T-cell (primary cell): Measurements from ENCODE around the gene HAUS8. TPM values are rescaled to one million over a fixed set of nuclear protein-coding genes. Genes with fewer than 3 reads are reported as not detected.

Experiments
- ATAC-seq, 4 experiments: fragments of 200-7000 bp in 3 of 4; fragments of 150-1000 bp in 1 of 4; cut with Tn5 transposase; replicated peaks in 1 of 4; 1 replicate in 3 of 4; 2 replicates in 1 of 4; pipeline ENCODE4 v1.10.0; 2021; ENCODE audit warnings: moderate library complexity in 3 of 4, mild to moderate bottlenecking in 2 of 4, moderate number of reproducible peaks in 1 of 4
- CTCF ChIA-PET, 2 donors: fragments of 300-600 bp; sonication (Branson Sonifier 250); formaldehyde crosslinking; loops; one replicate each; lab custom pipeline; 2022; ENCODE audit warnings: antibody characterized with exemption in 2 of 2; lab: Charles Lee
- POLR2A ChIA-PET, 2 donors: fragments of 300-600 bp; sonication (Branson Sonifier 250); formaldehyde crosslinking; loops; one replicate each; lab custom pipeline; 2022; ENCODE audit warnings: antibody characterized with exemption in 2 of 2; lab: Charles Lee
- DNase-seq, 35 experiments: peaks; one replicate each; pipeline versions ENCODE4 v3.0.0 to v3.0.0-alpha.2; 2013 to 2023
- H3K27ac ChIP-seq: one replicate; pipeline ENCODE4 v1.5.1; 2013; ENCODE audit warnings: low read length
- H3K27me3 ChIP-seq, 2 experiments: replicated peaks in 1 of 2; 1 replicate in 1 of 2; 2 replicates in 1 of 2; pipeline versions ENCODE4 v1.6.1 to v1.7.0; 2013; ENCODE audit warnings: low read length in 1 of 2, mixed read lengths in 1 of 2; ENCODE audit not compliant: control insufficient read depth in 2 of 2, insufficient read depth in 2 of 2; ENCODE audit errors: extremely low read depth in 1 of 2
- H3K36me3 ChIP-seq, 2 donors: 1 replicate in 1 of 2; 2 replicates in 1 of 2; pipeline versions ENCODE4 v1.6.1 to v1.7.0; 2013; ENCODE audit warnings: low read length in 1 of 2; ENCODE audit not compliant: control insufficient read depth in 2 of 2, insufficient read depth in 1 of 2; ENCODE audit errors: extremely low read depth in 1 of 2
- H3K4me1 ChIP-seq, 2 experiments: 1 replicate in 1 of 2; 2 replicates in 1 of 2; pipeline versions ENCODE4 v1.6.1 to v1.7.0; 2013; ENCODE audit warnings: low read length in 2 of 2, mixed read lengths in 1 of 2; ENCODE audit not compliant: insufficient read depth in 2 of 2, control insufficient read depth in 1 of 2; ENCODE audit errors: extremely low read depth in 1 of 2
- H3K4me3 ChIP-seq, 2 donors: 1 replicate in 1 of 2; 2 replicates in 1 of 2; pipeline versions ENCODE4 v1.5.1 to v1.7.0; 2013; ENCODE audit warnings: mild to moderate bottlenecking in 2 of 2, low read length in 1 of 2, moderate library complexity in 1 of 2; ENCODE audit not compliant: control insufficient read depth in 1 of 2; ENCODE audit errors: extremely low read depth in 1 of 2
- H3K9me3 ChIP-seq: 2 replicates; pipeline ENCODE4 v1.7.0; 2013
- H3K27ac Mint-ChIP-seq, 2 donors: one replicate each; pipeline ENCODE4 v1.8.0; 2020 to 2021; ENCODE audit warnings: mild to moderate bottlenecking in 2 of 2, mixed read lengths in 2 of 2
- H3K27me3 Mint-ChIP-seq, 2 donors: one replicate each; pipeline ENCODE4 v1.8.0; 2021 to 2022; ENCODE audit warnings: mixed read lengths in 2 of 2
- H3K36me3 Mint-ChIP-seq: one replicate; pipeline ENCODE4 v1.8.0; 2021; ENCODE audit warnings: mixed read lengths
- H3K4me1 Mint-ChIP-seq, 3 donors: one replicate each; pipeline ENCODE4 v1.8.0; 2020 to 2022; ENCODE audit warnings: mixed read lengths in 3 of 3, mild to moderate bottlenecking in 1 of 3
- H3K4me3 Mint-ChIP-seq, 3 donors: one replicate each; pipeline ENCODE4 v1.8.0; 2020 to 2022; ENCODE audit warnings: mild to moderate bottlenecking in 3 of 3, mixed read lengths in 3 of 3, moderate library complexity in 3 of 3
- H3K9me3 Mint-ChIP-seq, 3 donors: one replicate each; pipeline ENCODE4 v1.8.0; 2020 to 2022; ENCODE audit warnings: mixed read lengths in 3 of 3
- WGBS: methylation state at CpG from one replicate; pipeline ENCODE4 v1.1.5; 2013; ENCODE audit warnings: missing lambda C conversion rate; ENCODE audit not compliant: insufficient coverage; 5-methylcytosine and 5-hydroxymethylcytosine counted together
- total RNA-seq, 35 experiments: library from RNA in 6 of 35; stranded (reverse) in 6 of 35; fragments of 120-200 nt in 1 of 35; gene quantifications; one replicate each; pipeline versions ENCODE4 v1.2.1 to v1.2.4 and lab custom pipeline; 2013 to 2026

Gene HAUS8
- total RNA-seq, 5 donors from 2014 or later (not counting 1 experiment from before 2014, with no cell fraction given) = 16.6 to 20.4 (median 19.3) TPM

DNA sequence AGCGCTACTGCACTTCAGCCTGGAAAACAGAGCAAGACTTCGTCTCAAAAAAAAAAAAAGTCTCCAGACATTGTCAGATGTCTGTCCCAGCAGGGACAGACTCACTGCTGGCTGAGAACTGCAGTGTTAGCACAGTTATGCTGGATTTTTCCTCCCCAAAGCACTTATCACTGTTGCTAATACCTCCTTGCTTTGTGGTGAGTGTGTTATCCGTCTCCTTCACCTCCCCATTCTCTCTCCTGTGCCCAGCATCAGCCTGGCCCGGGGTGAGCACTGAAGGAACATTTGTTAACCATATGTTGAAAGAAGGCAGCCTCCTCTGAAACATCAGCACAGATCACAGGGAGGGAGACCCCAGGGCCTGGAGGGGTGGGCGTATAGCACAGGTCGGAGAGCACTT, 11.6 kb upstream of the HAUS8 start:
- no peak for ATAC-seq
- POLR2A ChIA-PET = no interaction called here
- Histone ChIP-seq H3K27ac (no peak overlapping the region), H3K9me3 (no peaks in the 10 kb centered on the region), H3K4me1 (peaks cover 9 to 55% of the 10 kb centered on the region in 2 experiments), H3K4me3 (no peak overlapping the region), H3K36me3 (peaks cover 9 to 29% of the 10 kb centered on the region in 2 donors), H3K27me3 (no peaks in the 10 kb centered on the region)
- CTCF ChIA-PET = interaction anchor here in 1 of 2 donors (0.6 kb wide), 1 partner anchor 342 kb away, joined by 4 read pairs; no protein-coding TSS in a partner anchor
- WGBS = 100% methylated on average over 1 of the region's 6 CpGs
- Mint-ChIP-seq H3K27me3 (no peaks in the 10 kb centered on the region), H3K36me3 (peaks cover 11% of the 10 kb centered on the region), H3K4me3 (no peak overlapping the region), H3K4me1 (peaks cover 62 to 69% (median 65%) of the 10 kb centered on the region in 3 donors), H3K27ac (no peak overlapping the region), H3K9me3 (no peaks in the 10 kb centered on the region)
- no peak for DNase-seq

DNA sequence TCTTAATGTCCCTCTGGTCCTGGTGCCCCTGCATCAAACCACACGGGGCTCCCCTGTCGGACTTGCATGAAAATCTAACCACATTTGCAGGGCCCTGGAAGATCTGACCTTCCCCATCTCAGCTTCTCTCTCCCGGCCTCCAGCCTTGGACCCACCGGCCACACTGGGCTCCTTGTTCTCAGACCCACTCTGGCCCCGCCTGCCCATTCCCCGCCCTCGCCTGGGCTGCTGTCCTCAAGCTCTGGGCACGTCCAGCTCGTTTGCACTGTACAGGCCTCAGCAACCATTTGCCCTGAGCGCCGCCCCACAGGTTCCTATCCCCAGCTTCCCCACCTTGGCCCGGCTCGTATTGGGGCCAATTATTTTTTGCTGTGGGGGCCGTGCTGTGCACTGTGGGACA, 10.9 kb upstream of the HAUS8 start:
- Mint-ChIP-seq H3K4me1 (peaks cover 66 to 73% (median 66%) of the 10 kb centered on the region in 3 donors), H3K9me3 (no peaks in the 10 kb centered on the region), H3K4me3 (no peak overlapping the region), H3K36me3 (peaks cover 11% of the 10 kb centered on the region), H3K27me3 (no peaks in the 10 kb centered on the region), H3K27ac (no peak overlapping the region)
- ATAC-seq = no peak
- ChIA-PET POLR2A (no interaction called here), CTCF (no interaction called here)
- no peak overlapping the region for H3K4me3 ChIP-seq
- no peak overlapping the region for H3K27ac ChIP-seq
- peaks cover 9 to 29% of the 10 kb centered on the region in 2 donors for H3K36me3 ChIP-seq
- peaks cover 7 to 53% of the 10 kb centered on the region in 2 experiments for H3K4me1 ChIP-seq
- no peaks in the 10 kb centered on the region for H3K9me3 ChIP-seq
- no peak for DNase-seq
- no peaks in the 10 kb centered on the region for H3K27me3 ChIP-seq
- 95% methylated on average over 14 of the region's 14 CpGs for WGBS

DNA sequence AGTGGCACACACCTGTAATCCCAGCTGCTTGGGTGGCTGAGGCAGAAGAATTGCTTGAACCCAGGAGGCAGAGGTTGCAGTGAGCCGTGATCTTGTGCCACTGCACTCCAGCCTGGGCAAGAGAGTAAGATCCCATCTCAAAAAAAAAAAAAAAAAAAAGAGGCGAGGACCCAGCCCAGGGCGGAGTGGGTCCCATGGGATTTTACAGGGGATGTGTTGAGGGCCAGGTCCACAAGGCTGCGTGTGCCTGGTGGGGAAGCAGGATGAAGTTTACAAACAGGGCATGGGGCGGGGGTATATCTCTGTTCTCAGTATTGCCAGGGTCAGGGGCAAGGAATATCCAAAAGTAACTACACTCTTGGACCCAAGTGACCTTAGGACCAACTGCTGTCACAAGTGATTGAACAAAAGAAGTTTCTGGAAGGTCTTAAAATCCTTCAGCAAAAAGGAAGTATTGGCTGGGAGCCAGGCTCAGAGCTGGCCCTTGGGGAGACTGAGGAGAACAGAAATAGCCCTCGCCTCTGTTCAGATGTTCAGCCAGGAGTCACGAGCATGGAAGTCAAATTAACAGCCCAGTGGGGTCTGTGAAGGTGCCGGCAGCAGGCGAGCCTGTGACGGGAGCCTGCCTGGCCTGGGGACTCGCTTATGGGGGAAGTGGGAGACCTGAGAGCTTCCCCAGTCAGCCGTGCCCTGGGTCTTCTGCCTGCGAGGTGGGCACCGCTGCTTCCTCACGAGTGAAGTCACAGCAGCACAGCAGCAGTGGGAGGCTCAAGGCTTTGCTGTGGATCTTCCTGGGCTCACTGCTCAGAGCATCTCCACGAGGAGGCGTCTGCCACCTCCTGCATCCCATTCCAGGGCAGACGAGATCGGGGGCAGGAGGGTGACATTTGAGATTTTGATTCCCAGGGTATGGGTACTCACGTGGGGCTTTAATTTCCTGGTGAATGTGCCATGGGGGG, 6.7 kb upstream of the HAUS8 start:
- Mint-ChIP-seq H3K4me1 (peaks cover 63 to 74% (median 64%) of the 10 kb centered on the region in 3 donors), H3K27ac (peak overlapping the region in 1 of 2 donors; percentile 61), H3K4me3 (no peak overlapping the region), H3K36me3 (peaks cover 9% of the 10 kb centered on the region), H3K27me3 (no peaks in the 10 kb centered on the region), H3K9me3 (no peaks in the 10 kb centered on the region)
- peaks cover 9 to 19% of the 10 kb centered on the region in 2 donors for H3K36me3 ChIP-seq
- no peaks in the 10 kb centered on the region for H3K27me3 ChIP-seq
- DNase-seq (no peak), ATAC-seq (no peak)
- ChIA-PET CTCF (no interaction called here), POLR2A (no interaction called here)
- 87% methylated on average over 17 of the region's 20 CpGs for WGBS
- H3K9me3 ChIP-seq = no peaks in the 10 kb centered on the region
- no peak overlapping the region for H3K4me3 ChIP-seq
- no peak overlapping the region for H3K27ac ChIP-seq
- H3K4me1 ChIP-seq = peaks cover 11 to 67% of the 10 kb centered on the region in 2 experiments

DNA sequence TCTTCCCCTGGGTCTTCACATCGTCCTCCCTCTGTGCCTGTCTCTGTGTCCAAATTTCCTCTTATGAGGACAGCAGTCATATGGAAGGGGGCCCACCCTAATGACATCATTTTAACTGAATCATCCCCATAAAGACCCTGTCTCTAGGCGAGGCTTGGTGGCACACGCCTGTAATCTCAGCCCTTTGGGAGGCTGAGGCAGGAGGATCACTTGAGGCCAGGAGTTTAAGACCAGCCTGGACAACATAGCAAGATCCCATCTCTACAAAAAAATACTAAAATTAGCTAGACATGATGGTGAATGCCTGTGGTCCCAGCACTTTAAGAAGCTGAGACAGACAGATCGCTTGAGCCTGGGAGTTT, 5.2 kb upstream of the HAUS8 start:
- DNase-seq = no peak
- 93% methylated on average over 3 of the region's 4 CpGs for WGBS
- Mint-ChIP-seq H3K27me3 (no peaks in the 10 kb centered on the region), H3K4me1 (peaks cover 65 to 75% (median 73%) of the 10 kb centered on the region in 3 donors), H3K36me3 (peaks cover 4% of the 10 kb centered on the region), H3K9me3 (no peaks in the 10 kb centered on the region), H3K4me3 (peak overlapping the region in 2 of 3 donors; percentile 56 to 70), H3K27ac (peak overlapping the region; percentile 84 to 86)
- ATAC-seq = no peak
- Histone ChIP-seq H3K27ac (peak overlapping the region; percentile 22), H3K4me1 (peaks cover 14 to 68% of the 10 kb centered on the region in 2 experiments), H3K36me3 (peaks cover 5 to 9% of the 10 kb centered on the region in 2 donors), H3K27me3 (no peaks in the 10 kb centered on the region), H3K9me3 (no peaks in the 10 kb centered on the region), H3K4me3 (no peak overlapping the region)
- ChIA-PET CTCF (no interaction called here), POLR2A (no interaction called here)

DNA sequence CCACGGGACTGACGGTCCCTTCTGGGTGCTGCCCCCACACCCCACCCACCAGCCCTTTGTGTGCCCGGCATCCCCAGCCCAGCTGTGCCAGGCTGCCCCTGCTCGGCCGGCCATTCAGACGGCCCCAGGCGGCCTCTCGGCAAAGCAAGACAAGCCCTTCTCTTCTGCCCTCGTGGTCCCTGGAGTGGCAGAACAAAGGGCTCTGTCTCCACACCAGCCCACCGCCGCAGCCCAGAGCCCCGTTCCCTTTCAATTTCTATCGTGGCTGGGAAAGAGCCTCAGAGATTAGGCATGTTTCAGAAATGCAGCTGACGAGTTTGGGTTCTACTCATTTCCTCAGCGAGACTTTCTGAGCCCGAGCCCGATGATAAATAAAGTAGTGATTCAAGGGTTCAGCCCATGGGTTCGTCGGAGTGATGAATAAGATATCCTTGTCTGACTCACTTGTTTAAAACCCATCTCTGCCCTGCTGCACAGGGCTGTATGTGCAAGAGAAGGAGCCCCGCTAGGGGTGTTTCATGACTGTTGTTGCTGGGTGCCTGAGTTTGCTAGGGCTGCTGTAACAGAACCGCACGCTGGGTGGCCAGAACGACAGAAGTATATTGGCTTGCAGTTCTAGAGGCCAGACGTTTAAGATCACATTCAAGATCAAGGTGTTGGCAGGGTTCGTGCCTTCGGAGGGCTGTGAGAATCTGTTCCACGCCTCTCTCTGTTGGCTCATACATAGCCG, 4.6 kb upstream of the HAUS8 start:
- peaks cover 5 to 9% of the 10 kb centered on the region in 2 donors for H3K36me3 ChIP-seq
- Mint-ChIP-seq H3K27me3 (no peaks in the 10 kb centered on the region), H3K27ac (peak overlapping the region; percentile 84 to 86), H3K4me3 (peak overlapping the region; percentile 56 to 70 (median 59)), H3K4me1 (peaks cover 60 to 70% (median 69%) of the 10 kb centered on the region in 3 donors), H3K36me3 (no peaks in the 10 kb centered on the region), H3K9me3 (no peaks in the 10 kb centered on the region)
- H3K27me3 ChIP-seq = no peaks in the 10 kb centered on the region
- CTCF ChIA-PET = no interaction called here
- peaks cover 14 to 68% of the 10 kb centered on the region in 2 experiments for H3K4me1 ChIP-seq
- peak; percentile 9 to 72 (median 53) for DNase-seq
- peak in 3 of 4 experiments; percentile 23 to 38 (median 25) for ATAC-seq
- POLR2A ChIA-PET = no interaction called here
- no peaks in the 10 kb centered on the region for H3K9me3 ChIP-seq
- peak overlapping the region in 1 of 2 donors; percentile 31 for H3K4me3 ChIP-seq
- WGBS = 54% methylated on average over 16 of the region's 28 CpGs
- peak overlapping the region; percentile 55 for H3K27ac ChIP-seq
